Smooth muscle cell of the umbilical artery (primary cell): ENCODE measurements around the gene LATS2. TPM values are rescaled to one million over a fixed set of nuclear protein-coding genes. Genes with fewer than 3 reads are reported as not detected.

Experiments used
- total RNA-seq: library from RNA; depleted of rRNA; stranded (reverse); fragments of >200 nt; gene quantifications from 2 replicates; pipeline ENCODE4 v1.2.3, GENCODE V29; 2014

Gene LATS2
- 8.0 and 25.3 TPM in 2 replicates for total RNA-seq

DNA sequence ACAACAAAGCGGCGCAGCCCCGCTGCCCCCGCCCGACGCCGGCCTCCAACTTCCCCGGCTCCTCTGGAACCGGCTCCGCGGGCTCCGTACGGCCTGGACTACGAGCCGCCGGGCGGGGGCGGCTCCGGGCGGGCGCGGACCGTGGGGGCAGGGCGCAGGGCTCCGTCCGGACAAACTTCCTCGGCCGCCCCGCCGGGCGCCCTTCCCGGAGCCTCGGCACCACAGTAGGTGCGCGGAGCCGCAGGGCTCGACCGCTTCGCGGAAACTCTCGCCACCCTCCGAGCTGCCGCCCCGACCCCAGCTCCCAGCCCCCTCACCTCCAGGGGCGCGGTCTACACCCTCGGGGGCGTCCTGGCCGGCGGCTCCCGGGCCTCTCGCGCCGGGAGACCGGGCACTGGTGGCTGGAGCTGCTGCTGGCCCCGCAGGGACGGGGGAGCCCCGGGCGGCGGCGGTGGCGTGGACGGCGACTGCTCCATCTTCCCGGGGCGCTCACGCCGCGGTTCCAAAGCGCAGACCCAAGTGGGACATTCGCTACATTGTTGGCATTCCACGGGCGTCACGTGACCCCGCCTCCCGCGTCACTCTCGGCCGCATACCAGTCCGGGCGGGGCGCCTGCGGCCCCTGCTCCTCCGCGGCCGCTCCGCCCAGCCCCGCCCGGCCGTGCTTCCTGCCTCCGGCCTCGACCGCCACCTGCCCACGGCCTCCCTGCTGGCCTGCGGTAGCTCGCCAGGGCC, at the start of gene LATS2:
Gene LATS2, minus strand, starts transcription at position 558 of the 735 bp plus-strand sequence. CDS start 15,560 bp downstream, outside the sequence.

Other genes with a start within 250 kb of the LATS2 start
- 22.6 and 30.3 TPM in 2 replicates for gene XPO4, start 158.8 kb downstream of the LATS2 start, total RNA-seq
- 30.9 and 34.2 TPM in 2 replicates for gene SAP18, start 78.5 kb upstream of the LATS2 start, total RNA-seq
- 2.7 and 4.4 TPM in 2 replicates for gene SKA3, start 115.0 kb upstream of the LATS2 start, total RNA-seq
- 11.6 and 16.0 TPM in 2 replicates for gene MRPL57, start 115.1 kb upstream of the LATS2 start, total RNA-seq